H9 (cell line): ENCODE results near the gene NAXD. TPM values are rescaled to one million over a fixed set of nuclear protein-coding genes. Genes with fewer than 3 reads are reported as not detected.

Source experiments
- DNase-seq: peaks from one replicate; pipeline ENCODE4 v3.0.0-alpha.2; 2017
- H2AFZ ChIP-seq: one replicate; pipeline ENCODE4 v1.6.1; 2013; ENCODE audit warnings: mild to moderate bottlenecking, low read length, control low read depth, moderate library complexity
- H2AK5ac ChIP-seq: 2 replicates; pipeline ENCODE4 v1.6.1; 2013; ENCODE audit warnings: low read length, control low read depth, mixed read lengths; ENCODE audit not compliant: insufficient read length
- H2BK120ac ChIP-seq: one replicate; pipeline ENCODE4 v1.6.1; 2013; ENCODE audit warnings: low read depth, mild to moderate bottlenecking, low read length, control low read depth, inconsistent platforms; ENCODE audit not compliant: poor library complexity, severe bottlenecking
- H2BK12ac ChIP-seq: 2 replicates; pipeline ENCODE4 v1.6.1; 2013; ENCODE audit warnings: low read length, control low read depth, mixed read lengths, low read depth; ENCODE audit not compliant: insufficient read length
- H2BK15ac ChIP-seq: 2 replicates; pipeline ENCODE4 v1.6.1; 2013; ENCODE audit warnings: low read depth, low read length, control low read depth
- H2BK20ac ChIP-seq: one replicate; pipeline ENCODE4 v1.6.1; 2013; ENCODE audit warnings: low read depth, mild to moderate bottlenecking, low read length, control low read depth, inconsistent platforms; ENCODE audit not compliant: poor library complexity, severe bottlenecking
- H2BK5ac ChIP-seq: 2 replicates; pipeline ENCODE4 v1.6.1; 2013; ENCODE audit warnings: low read length, control low read depth, mixed read lengths; ENCODE audit not compliant: insufficient read length
- H3K14ac ChIP-seq: 2 replicates; pipeline ENCODE4 v1.6.1; 2013; ENCODE audit warnings: low read length, control low read depth; ENCODE audit not compliant: insufficient read depth
- H3K18ac ChIP-seq: 2 replicates; pipeline ENCODE4 v1.6.1; 2013; ENCODE audit warnings: low read depth, mild to moderate bottlenecking, mixed read lengths, low read length, control low read depth; ENCODE audit not compliant: insufficient read length
- H3K23ac ChIP-seq: 2 replicates; pipeline ENCODE4 v1.6.1; 2013; ENCODE audit warnings: low read length, control low read depth, mixed read lengths, low read depth; ENCODE audit not compliant: insufficient read length
- H3K23me2 ChIP-seq: 2 replicates; pipeline ENCODE4 v1.6.1; 2013; ENCODE audit warnings: low read depth, mild to moderate bottlenecking, mixed read lengths, low read length, control low read depth; ENCODE audit not compliant: insufficient read length, poor library complexity, severe bottlenecking
- H3K27ac ChIP-seq: 2 replicates; pipeline ENCODE4 v1.5.1; 2013; ENCODE audit warnings: low read length, control low read depth, mixed read lengths, low read depth; ENCODE audit not compliant: insufficient read length
- H3K27me3 ChIP-seq: 2 replicates; pipeline ENCODE4 v1.6.1; 2013; ENCODE audit warnings: low read length, control low read depth, inconsistent platforms; ENCODE audit not compliant: insufficient read depth
- H3K4ac ChIP-seq: 2 replicates; pipeline ENCODE4 v1.6.1; 2013; ENCODE audit warnings: low read depth, mild to moderate bottlenecking, control low read depth, inconsistent platforms, low read length, moderate library complexity
- H3K4me1 ChIP-seq: 2 replicates; pipeline ENCODE4 v1.6.1; 2013; ENCODE audit warnings: low read length, control low read depth, inconsistent platforms; ENCODE audit not compliant: insufficient read depth
- H3K4me2 ChIP-seq: 2 replicates; pipeline ENCODE4 v1.6.1; 2013; ENCODE audit warnings: low read length, control low read depth, mixed read lengths; ENCODE audit not compliant: insufficient read length, insufficient read depth
- H3K56ac ChIP-seq: 2 replicates; pipeline ENCODE4 v1.6.1; 2013; ENCODE audit warnings: low read depth, mild to moderate bottlenecking, mixed read lengths, low read length, control low read depth; ENCODE audit not compliant: insufficient read length
- H3K79me1 ChIP-seq: 2 replicates; pipeline ENCODE4 v1.6.1; 2013; ENCODE audit warnings: low read depth, mild to moderate bottlenecking, moderate library complexity, low read length, control low read depth, inconsistent platforms; ENCODE audit not compliant: insufficient read depth, poor library complexity, severe bottlenecking
- H3K79me2 ChIP-seq: 2 replicates; pipeline ENCODE4 v1.6.1; 2013; ENCODE audit warnings: low read length, control low read depth, inconsistent platforms; ENCODE audit not compliant: insufficient read depth
- H3K9ac ChIP-seq: 2 replicates; pipeline ENCODE4 v1.6.1; 2013; ENCODE audit warnings: low read length, control low read depth, mixed read lengths; ENCODE audit not compliant: insufficient read length; ENCODE audit errors: extremely low read depth
- H3K9me3 ChIP-seq: one replicate; pipeline ENCODE4 v1.6.1; 2013; ENCODE audit warnings: low read depth, low read length, inconsistent platforms; ENCODE audit not compliant: control insufficient read depth
- H3T11ph ChIP-seq: one replicate; pipeline ENCODE4 v1.6.1; 2013; ENCODE audit warnings: mild to moderate bottlenecking, low read length, control low read depth, inconsistent platforms
- H4K20me1 ChIP-seq: one replicate; pipeline ENCODE4 v1.6.1; 2013; ENCODE audit not compliant: control insufficient read depth, insufficient read length, insufficient read depth
- H4K5ac ChIP-seq: 2 replicates; pipeline ENCODE4 v1.6.1; 2013; ENCODE audit warnings: low read depth, mild to moderate bottlenecking, mixed read lengths, low read length, control low read depth; ENCODE audit not compliant: insufficient read length
- H4K8ac ChIP-seq: replicated peaks from 2 replicates; pipeline ENCODE4 v1.6.1; 2013; ENCODE audit warnings: low read length, control low read depth, mixed read lengths, low read depth; ENCODE audit not compliant: insufficient read length
- H4K91ac ChIP-seq: 2 replicates; pipeline ENCODE4 v1.6.1; 2013; ENCODE audit warnings: low read depth, mild to moderate bottlenecking, moderate library complexity, mixed read lengths, low read length, control low read depth; ENCODE audit not compliant: insufficient read length
- H3K27ac Mint-ChIP-seq, 3 experiments: 2 replicates in 2 of 3; 3 replicates in 1 of 3; pipeline ENCODE4 v1.8.0; 2020 to 2021; ENCODE audit warnings: mixed read lengths in 3 of 3, mild to moderate bottlenecking in 1 of 3, moderate library complexity in 1 of 3
- H3K27me3 Mint-ChIP-seq: 2 replicates; pipeline ENCODE4 v1.8.0; 2021; ENCODE audit warnings: low read depth, mild to moderate bottlenecking, moderate library complexity, mixed read lengths
- H3K36me3 Mint-ChIP-seq, 3 experiments: 2 replicates in 2 of 3; 3 replicates in 1 of 3; pipeline ENCODE4 v1.8.0; 2020 to 2021; ENCODE audit warnings: low read depth in 3 of 3, mixed read lengths in 3 of 3; ENCODE audit not compliant: insufficient read depth in 1 of 3
- H3K4me1 Mint-ChIP-seq, 2 experiments: 2 replicates each; pipeline ENCODE4 v1.8.0; 2020; ENCODE audit warnings: mixed read lengths in 2 of 2
- H3K4me3 Mint-ChIP-seq, 2 experiments: 2 replicates in 1 of 2; 3 replicates in 1 of 2; pipeline ENCODE4 v1.8.0; 2020 to 2021; ENCODE audit warnings: mild to moderate bottlenecking in 2 of 2, mixed read lengths in 2 of 2, moderate library complexity in 1 of 2
- H3K9me3 Mint-ChIP-seq, 2 experiments: 2 replicates in 1 of 2; 3 replicates in 1 of 2; pipeline ENCODE4 v1.8.0; 2020; ENCODE audit warnings: mild to moderate bottlenecking in 2 of 2, mixed read lengths in 2 of 2, moderate library complexity in 1 of 2
- WGBS: extraction: QIAGEN DNeasy Blood & Tissue Kit; methylation state at CpG from one replicate; pipeline ENCODE4 v1.1.7; 2013; ENCODE audit warnings: missing lambda C conversion rate, low lambda C conversion rate, mixed read lengths; ENCODE audit not compliant: insufficient read length; ENCODE audit errors: extremely low coverage; 5-methylcytosine and 5-hydroxymethylcytosine counted together
- total RNA-seq: library from RNA; stranded (reverse); gene quantifications from 2 replicates; pipeline ENCODE4 v1.2.1, GENCODE V29; 2021
- TF ChIP-seq, protein P1 (sequence below): fragments of 200-600 bp; sonication (generic); conservative IDR thresholded peaks from 3 replicates; pipeline ENCODE4 v1.8.0; 2021; ENCODE audit warnings: antibody characterized with exemption, mild to moderate bottlenecking

Gene NAXD
- total RNA-seq, 1 experiment from 2014 or later = 25.5 TPM

DNA sequence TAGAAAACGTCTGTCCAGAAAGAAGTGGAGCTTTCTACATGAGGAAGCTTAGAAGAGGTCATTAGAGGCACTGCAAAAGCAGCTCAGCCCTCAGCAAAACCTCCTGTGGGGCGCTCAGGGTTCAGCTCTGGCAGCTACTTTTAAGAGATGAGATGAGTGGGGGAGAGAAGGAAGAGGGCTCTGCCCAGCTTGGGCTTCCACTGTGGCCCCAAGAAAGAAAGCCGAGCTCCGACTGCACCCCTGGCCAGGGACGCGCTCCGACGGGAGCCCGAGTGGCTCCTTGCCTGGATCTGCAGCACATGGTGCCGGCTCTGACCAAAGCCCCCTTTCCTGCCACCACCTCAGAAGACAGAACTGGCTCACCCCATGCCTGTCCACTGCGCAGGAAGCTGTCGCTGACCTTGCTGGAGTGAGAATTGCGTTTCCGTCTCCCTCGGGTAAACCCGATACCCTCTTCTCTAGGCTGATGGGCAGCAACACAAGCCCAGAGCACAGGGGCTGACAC, 36.4 kb downstream of the NAXD start:
- no peak overlapping the region; the same call in 1 of the 2 replicates for H3K14ac ChIP-seq
- Mint-ChIP-seq H3K9me3 (no peaks in the 10 kb centered on the region; a peak in 1 of 5 replicates), H3K4me1 (peaks cover 2 to 8% of the 10 kb centered on the region in 2 experiments), H3K27ac (peak overlapping the region in 2 of 3 experiments; percentile 45 to 57; a peak in 2 of 7 replicates), H3K4me3 (no peak overlapping the region), H3K27me3 (no peaks in the 10 kb centered on the region), H3K36me3 (peaks cover 2 to 25% (median 21%) of the 10 kb centered on the region in 3 experiments; a peak in 6 of 7 replicates)
- H4K20me1 ChIP-seq = peaks cover 2% of the 10 kb centered on the region
- no peaks in the 10 kb centered on the region for H3K9me3 ChIP-seq
- no peak overlapping the region for H3K4ac ChIP-seq
- H3K27me3 ChIP-seq = no peaks in the 10 kb centered on the region
- WGBS = no CpG with 5 or more reads among the region's 16 CpGs
- no peak overlapping the region for H4K91ac ChIP-seq
- no peaks in the 10 kb centered on the region for H3K79me1 ChIP-seq
- no peak overlapping the region for H3T11ph ChIP-seq
- H3K56ac ChIP-seq = no peak overlapping the region
- H4K8ac ChIP-seq = no peak overlapping the region
- no peak overlapping the region for H4K5ac ChIP-seq
- no peak overlapping the region for H2BK15ac ChIP-seq
- no peak overlapping the region for H2AK5ac ChIP-seq
- H3K27ac ChIP-seq = no peak overlapping the region
- H3K23ac ChIP-seq = no peak overlapping the region
- no peak overlapping the region for H3K4me2 ChIP-seq
- no peak overlapping the region for H2BK12ac ChIP-seq
- H3K79me2 ChIP-seq = no peaks in the 10 kb centered on the region
- H3K9ac ChIP-seq = no peak overlapping the region
- TF ChIP-seq, protein P1, sequence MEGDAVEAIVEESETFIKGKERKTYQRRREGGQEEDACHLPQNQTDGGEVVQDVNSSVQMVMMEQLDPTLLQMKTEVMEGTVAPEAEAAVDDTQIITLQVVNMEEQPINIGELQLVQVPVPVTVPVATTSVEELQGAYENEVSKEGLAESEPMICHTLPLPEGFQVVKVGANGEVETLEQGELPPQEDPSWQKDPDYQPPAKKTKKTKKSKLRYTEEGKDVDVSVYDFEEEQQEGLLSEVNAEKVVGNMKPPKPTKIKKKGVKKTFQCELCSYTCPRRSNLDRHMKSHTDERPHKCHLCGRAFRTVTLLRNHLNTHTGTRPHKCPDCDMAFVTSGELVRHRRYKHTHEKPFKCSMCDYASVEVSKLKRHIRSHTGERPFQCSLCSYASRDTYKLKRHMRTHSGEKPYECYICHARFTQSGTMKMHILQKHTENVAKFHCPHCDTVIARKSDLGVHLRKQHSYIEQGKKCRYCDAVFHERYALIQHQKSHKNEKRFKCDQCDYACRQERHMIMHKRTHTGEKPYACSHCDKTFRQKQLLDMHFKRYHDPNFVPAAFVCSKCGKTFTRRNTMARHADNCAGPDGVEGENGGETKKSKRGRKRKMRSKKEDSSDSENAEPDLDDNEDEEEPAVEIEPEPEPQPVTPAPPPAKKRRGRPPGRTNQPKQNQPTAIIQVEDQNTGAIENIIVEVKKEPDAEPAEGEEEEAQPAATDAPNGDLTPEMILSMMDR = no peak
- H2BK20ac ChIP-seq = no peak overlapping the region
- no peaks in the 10 kb centered on the region for H3K23me2 ChIP-seq
- H2BK120ac ChIP-seq = no peak overlapping the region
- no peak overlapping the region for H2AFZ ChIP-seq
- DNase-seq = no peak
- H3K18ac ChIP-seq = no peak overlapping the region
- H2BK5ac ChIP-seq = no peak overlapping the region
- H3K4me1 ChIP-seq = no peaks in the 10 kb centered on the region
